GM12892 (cell line): Measurements from ENCODE around the gene RIPOR1.

Source experiments
- POLR2A ChIP-seq: IDR thresholded peaks from 2 replicates; pipeline ENCODE4 v1.6.1; 2011; ENCODE audit warnings: low read depth, low read length, control low read depth
- POLR2AphosphoS5 ChIP-seq: IDR thresholded peaks from 2 replicates; pipeline ENCODE4 v1.6.1; 2011; ENCODE audit warnings: low read depth, low read length, control low read depth
- TAF1 ChIP-seq: IDR thresholded peaks from 2 replicates; pipeline ENCODE4 v1.6.1; 2011; ENCODE audit warnings: low read depth, mild to moderate bottlenecking, control low read depth, low read length, borderline replicate concordance

DNA sequence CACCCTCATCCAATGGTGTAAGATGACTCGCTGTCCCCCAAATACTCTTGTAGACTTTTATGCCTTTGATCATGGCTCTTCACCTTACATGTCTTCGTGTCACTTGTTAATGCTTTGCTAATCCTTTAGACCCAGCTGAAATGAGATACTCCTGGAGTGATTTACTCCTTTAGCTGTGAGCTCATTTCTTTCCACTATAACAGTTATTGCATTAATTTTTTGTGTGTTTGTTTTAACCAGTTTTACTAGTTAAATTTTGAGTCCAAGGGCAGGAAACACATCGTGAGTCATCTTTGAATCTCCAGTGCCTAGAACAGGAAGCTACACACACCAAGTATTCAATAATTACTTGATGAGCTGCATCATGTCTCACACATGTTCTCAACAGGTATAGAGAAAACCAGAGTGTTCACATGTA is 27.2 kb downstream of the RIPOR1 start:
- TF ChIP-seq POLR2A: no peak
- TF ChIP-seq POLR2AphosphoS5: no peak
- TF ChIP-seq TAF1: no peak
